IMR-90 (cell line): ENCODE data around the gene FMO1. TPM values are rescaled to one million over a fixed set of nuclear protein-coding genes. Genes with fewer than 3 reads are reported as not detected.

ENCODE experiments used
- ATAC-seq: fragments of 200-7000 bp; cut with Tn5 transposase; 2 replicates; pipeline ENCODE4 v1.9.1; 2020; ENCODE audit warnings: low read depth, mild to moderate bottlenecking, moderate library complexity
- BruUV-seq: library from RNA; stranded (reverse); fragments of 400-500 nt; replicated peaks from 2 replicates; lab custom pipeline; 2021; lab: Mats Ljungman, UMichigan
- CTCF ChIA-PET: fragments of 300-600 bp; formaldehyde crosslinking; extraction: SDS; loops from one replicate; lab custom pipeline; 2021; ENCODE audit warnings: antibody characterized with exemption; lab: Yijun Ruan, JAX
- POLR2A ChIA-PET: fragments of 300-600 bp; sonication (Branson Sonifier 250); formaldehyde crosslinking; loops from one replicate; lab custom pipeline; 2022; ENCODE audit warnings: antibody characterized with exemption; ENCODE audit not compliant: unreplicated experiment; lab: Charles Lee
- DNase-seq: peaks from one replicate; pipeline ENCODE4 v3.0.0; 2013
- H2AFZ ChIP-seq: replicated peaks from 2 replicates; pipeline ENCODE3; 2013; ENCODE audit warnings: low read length, mild to moderate bottlenecking; ENCODE audit not compliant: poor library complexity
- H2AK5ac ChIP-seq: 2 replicates; pipeline ENCODE4 v1.6.1; 2013; ENCODE audit warnings: low read depth, low read length, inconsistent platforms
- H2AK9ac ChIP-seq: replicated peaks from 2 replicates; pipeline ENCODE3; 2013; ENCODE audit warnings: mild to moderate bottlenecking, low read depth, low read length, moderate library complexity; ENCODE audit not compliant: poor library complexity
- H2BK120ac ChIP-seq: 2 replicates; pipeline ENCODE4 v1.6.1; 2013; ENCODE audit warnings: low read depth, low read length, inconsistent platforms
- H2BK15ac ChIP-seq: 3 replicates; pipeline ENCODE4 v1.6.1; 2013; ENCODE audit warnings: low read depth, low read length, inconsistent platforms
- H2BK20ac ChIP-seq: 2 replicates; pipeline ENCODE4 v1.6.1; 2013; ENCODE audit warnings: low read depth, mild to moderate bottlenecking, inconsistent platforms, low read length, moderate library complexity
- H2BK5ac ChIP-seq: 2 replicates; pipeline ENCODE4 v1.6.1; 2013; ENCODE audit warnings: mild to moderate bottlenecking, low read depth, low read length, inconsistent platforms; ENCODE audit not compliant: poor library complexity, severe bottlenecking
- H3K14ac ChIP-seq: replicated peaks from 2 replicates; pipeline ENCODE4 v1.6.1; 2013; ENCODE audit warnings: low read depth, low read length, inconsistent platforms
- H3K18ac ChIP-seq: 2 replicates; pipeline ENCODE4 v1.6.1; 2013; ENCODE audit warnings: low read depth, low read length, control low read depth
- H3K23ac ChIP-seq: 2 replicates; pipeline ENCODE4 v1.6.1; 2013; ENCODE audit warnings: low read depth, low read length, inconsistent platforms
- H3K27ac ChIP-seq: 2 replicates; pipeline ENCODE4 v1.5.1; 2013; ENCODE audit warnings: mild to moderate bottlenecking, control low read depth, low read length; ENCODE audit not compliant: insufficient read depth
- H3K27me3 ChIP-seq: 2 replicates; pipeline ENCODE4 v1.6.1; 2013; ENCODE audit warnings: low read length; ENCODE audit not compliant: control insufficient read depth, insufficient read depth
- H3K36me3 ChIP-seq: 2 replicates; pipeline ENCODE4 v1.6.1; 2013; ENCODE audit warnings: low read length, mixed read lengths; ENCODE audit not compliant: control insufficient read depth, insufficient read depth
- H3K4ac ChIP-seq: 2 replicates; pipeline ENCODE4 v1.6.1; 2013; ENCODE audit warnings: low read depth, low read length, inconsistent platforms
- H3K4me1 ChIP-seq: 2 replicates; pipeline ENCODE4 v1.6.1; 2013; ENCODE audit warnings: low read length, mixed read lengths; ENCODE audit not compliant: control insufficient read depth, insufficient read depth
- H3K4me2 ChIP-seq: 2 replicates; pipeline ENCODE4 v1.6.1; 2013; ENCODE audit warnings: low read depth, mild to moderate bottlenecking, control low read depth, low read length, moderate library complexity
- H3K4me3 ChIP-seq: 2 replicates; pipeline ENCODE4 v1.5.1; 2013; ENCODE audit warnings: low read depth, mild to moderate bottlenecking, control low read depth, low read length, moderate library complexity; ENCODE audit not compliant: insufficient read depth
- H3K56ac ChIP-seq: 2 replicates; pipeline ENCODE4 v1.6.1; 2013; ENCODE audit warnings: low read length, inconsistent platforms; ENCODE audit not compliant: insufficient read depth; ENCODE audit errors: extremely low read depth
- H3K79me1 ChIP-seq, 2 experiments: 2 replicates each; pipeline ENCODE4 v1.6.1; 2013; ENCODE audit warnings: low read length in 2 of 2, inconsistent platforms in 1 of 2, low read depth in 1 of 2
- H3K9ac ChIP-seq: 2 replicates; pipeline ENCODE4 v1.6.1; 2013; ENCODE audit warnings: low read depth, low read length, control low read depth
- H3K9me1 ChIP-seq: 2 replicates; pipeline ENCODE4 v1.6.1; 2013; ENCODE audit warnings: low read length, inconsistent platforms; ENCODE audit not compliant: insufficient read depth
- H3K9me3 ChIP-seq: 2 replicates; pipeline ENCODE4 v1.6.1; 2013; ENCODE audit warnings: low read length; ENCODE audit not compliant: control insufficient read depth, insufficient read depth
- H4K20me1 ChIP-seq: 2 replicates; pipeline ENCODE4 v1.6.1; 2013; ENCODE audit warnings: low read length, inconsistent platforms; ENCODE audit not compliant: insufficient read depth
- H4K5ac ChIP-seq: 2 replicates; pipeline ENCODE4 v1.6.1; 2013; ENCODE audit warnings: mild to moderate bottlenecking, low read depth, low read length, control low read depth
- H4K8ac ChIP-seq, 2 experiments: 2 replicates each; pipeline ENCODE4 v1.6.1; 2013; ENCODE audit warnings: low read depth in 2 of 2, low read length in 2 of 2, control low read depth in 1 of 2, inconsistent platforms in 1 of 2
- H4K91ac ChIP-seq: 2 replicates; pipeline ENCODE4 v1.6.1; 2013; ENCODE audit warnings: low read depth, low read length, inconsistent platforms; ENCODE audit not compliant: insufficient read depth
- MAZ ChIP-seq: IDR thresholded peaks from 2 replicates; pipeline ENCODE4 v1.6.1; 2012; ENCODE audit warnings: low read depth, mild to moderate bottlenecking, low read length, improper control_type of control experiment, moderate library complexity, borderline replicate concordance
- MXI1 ChIP-seq: IDR thresholded peaks from 2 replicates; pipeline ENCODE4 v1.6.1; 2012; ENCODE audit warnings: low read depth, mild to moderate bottlenecking, low read length, moderate library complexity, borderline replicate concordance
- NFE2L2 ChIP-seq: fragments of 150-350 bp; IDR thresholded peaks from 2 replicates; pipeline ENCODE4 v1.6.1; 2016; ENCODE audit warnings: low read depth, mild to moderate bottlenecking, low read length
- RAD21 ChIP-seq: IDR thresholded peaks from 2 replicates; pipeline ENCODE4 v1.6.1; 2012; ENCODE audit warnings: low read length, improper control_type of control experiment
- RFX5 ChIP-seq: IDR thresholded peaks from 2 replicates; pipeline ENCODE4 v1.8.0; 2012; ENCODE audit warnings: low read depth, mild to moderate bottlenecking, low read length, moderate library complexity
- SMC3 ChIP-seq: fragments of 150-350 bp; IDR thresholded peaks from 2 replicates; pipeline ENCODE4 v1.6.1; 2016; ENCODE audit warnings: low read depth, mild to moderate bottlenecking, antibody characterized with exemption, low read length, moderate library complexity
- WGBS, 2 experiments: methylation state at CpG; one replicate each; pipeline versions ENCODE4 v1.1.5 to v1.1.7; 2013; ENCODE audit warnings: missing lambda C conversion rate in 2 of 2; ENCODE audit not compliant: insufficient read length in 1 of 2; ENCODE audit errors: extremely low coverage in 2 of 2; 5-methylcytosine and 5-hydroxymethylcytosine counted together
- dilution Hi-C: fragments of 300-500 bp; cut with HindIII; formaldehyde crosslinking; loops from one replicate; pipeline ENCODE4 v1.14.3; 2018; ENCODE audit warnings: low sequenced_read_pairs; ENCODE audit not compliant: unreplicated experiment
- in situ Hi-C: fragments of 300-500 bp; cut with MboI; formaldehyde crosslinking; loops from 3 replicates; pipeline ENCODE4 v1.14.3; 2019; ENCODE audit warnings: low sequenced_read_pairs, inconsistent platforms, mixed read lengths
- intact Hi-C: fragments of 100-400 bp; cut with micrococcal nuclease; formaldehyde crosslinking; loops from 2 replicates; pipeline ENCODE4 v1.10.0; 2022
- polyA plus RNA-seq, 3 experiments: library from polyadenylated mRNA; depleted of rRNA; stranded (reverse); fragments of >200 nt; gene quantifications; 2 replicates each; pipeline ENCODE4 v1.2.3, GENCODE V29; 2012; ENCODE audit warnings: low replicate concordance in 1 of 3
- total RNA-seq: library from RNA; depleted of rRNA; stranded (reverse); fragments of >200 nt; gene quantifications from 2 replicates; pipeline ENCODE4 v1.2.3, GENCODE V29; 2012

The FMO1 gene
- total and polyA plus RNA-seq, 2 of the 4 experiments (the other 2 are of a cell fraction): not detected

DNA sequence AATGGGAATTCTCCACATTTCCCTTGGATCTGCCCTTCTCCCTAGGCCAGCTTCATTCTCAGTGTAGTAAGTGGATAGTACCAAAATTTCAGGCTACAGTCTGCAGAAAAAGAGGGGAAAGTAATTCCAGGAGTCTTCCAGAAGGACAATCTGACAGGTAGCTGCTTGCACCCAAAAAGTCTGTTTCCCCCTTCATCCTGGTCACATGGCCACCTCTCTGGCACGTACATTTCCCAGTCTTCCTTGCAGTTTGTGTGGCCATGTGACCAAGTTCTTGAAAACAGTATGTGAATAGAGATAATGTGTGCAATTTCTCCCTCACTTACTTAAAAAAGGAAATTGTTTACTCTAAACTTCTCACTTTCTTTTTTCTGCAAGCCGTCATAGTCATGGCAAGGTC lies 51.0 kb downstream of the FMO1 start:
- ATAC-seq: no peak
- Histone ChIP-seq H4K20me1 (no peaks in the 10 kb centered on the region), H4K5ac (no peak overlapping the region), H2BK15ac (no peak overlapping the region), H3K4me1 (no peaks in the 10 kb centered on the region), H2AK5ac (no peak overlapping the region), H3K14ac (no peak overlapping the region), H3K4me2 (no peak overlapping the region), H3K4me3 (no peak overlapping the region), H3K18ac (no peak overlapping the region), H3K36me3 (no peaks in the 10 kb centered on the region), H3K9ac (no peak overlapping the region), H3K23ac (no peak overlapping the region), H2BK5ac (no peak overlapping the region), H3K79me1 (no peaks in the 10 kb centered on the region), H3K27me3 (no peaks in the 10 kb centered on the region), H2BK120ac (no peak overlapping the region), H3K27ac (no peak overlapping the region), H2AFZ (no peak overlapping the region), H2AK9ac (no peak overlapping the region), H3K9me1 (no peaks in the 10 kb centered on the region), H3K9me3 (no peaks in the 10 kb centered on the region; the same call in none of the 2 replicates), H2BK20ac (no peak overlapping the region), H3K56ac (no peak overlapping the region), H4K8ac (no peak overlapping the region), H3K4ac (no peak overlapping the region), H4K91ac (no peak overlapping the region)
- intact Hi-C loops (no loop called here), dilution Hi-C loops (no loop called here), in situ Hi-C loops (no loop called here)
- BruUV-seq: no TSS peak
- ChIA-PET CTCF (interaction anchor here (0.5 kb wide), 1 partner anchor 144 kb away, joined by 3 read pairs; no protein-coding TSS in a partner anchor), POLR2A (no interaction called here)
- DNase-seq: no peak
- WGBS, 2 experiments: no CpG with 5 or more reads among the region's 2 CpGs
- TF ChIP-seq MXI1 (no peak), NFE2L2 (no peak), RAD21 (no peak), MAZ (no peak), RFX5 (no peak), SMC3 (no peak)
